Measurements from ENCODE around the gene CACYBP. TPM values are rescaled to one million over a fixed set of nuclear protein-coding genes. Genes with fewer than 3 reads are reported as not detected.

CACYBP gene
- total RNA-seq, 2 experiments from 2014 or later: 140 to 146 TPM

- no peak overlapping the region for H3K4me3 ChIP-seq (ENCODE audit: low read length)
- CTCF ChIA-PET: interaction anchor here (0.9 kb wide), 1 partner anchor 116 kb away, joined by 3 read pairs; no protein-coding TSS in a partner anchor
- no peak overlapping the region for H3K27ac ChIP-seq (ENCODE audit: low read depth in 1 of 2, low read length in 2 of 2)
These were observed 36.1 kb downstream of the CACYBP start for GRCh38 chr1:175035865-175036264.

GRCh38 chr1:175036476-175036875 is 36.7 kb downstream of the CACYBP start:
- DNase-seq (no peak), ATAC-seq (ENCODE audit: poor library complexity) (no peak)
- Histone ChIP-seq H3K4me3 (ENCODE audit: low read length) (no peak overlapping the region), H3K36me3 (ENCODE audit: insufficient read depth, low read length) (no peaks in the 10 kb centered on the region), H3K27me3 (ENCODE audit: control insufficient read depth in 1 of 2, insufficient read depth in 2 of 2, low read length in 2 of 2) (no peaks in the 10 kb centered on the region), H3K9me3 (ENCODE audit: control insufficient read depth in 1 of 2, insufficient read depth in 1 of 2, low read length in 2 of 2) (no peaks in the 10 kb centered on the region), H3K4me1 (ENCODE audit: insufficient read depth, low read length) (no peaks in the 10 kb centered on the region), H3K27ac (ENCODE audit: low read depth in 1 of 2, low read length in 2 of 2) (no peak overlapping the region)
- intact Hi-C loops (cut with DNase I, micrococcal nuclease): no loop called here
- CTCF ChIA-PET: interaction anchor here (0.9 kb wide), 1 partner anchor 116 kb away, joined by 3 read pairs; no protein-coding TSS in a partner anchor
- H3K36me3 Mint-ChIP-seq (ENCODE audit: low read depth): no peaks in the 10 kb centered on the region
- POLR2A ChIA-PET: interaction anchor here (1.2 kb wide), 1 partner anchor 13 kb away, joined by 3 read pairs; the partner anchor contains the start of gene MRPS14
- H3K4me3 Mint-ChIP-seq: no peak overlapping the region
- H3K27me3 Mint-ChIP-seq: no peaks in the 10 kb centered on the region
- no peak overlapping the region for H3K27ac Mint-ChIP-seq
- TF ChIP-seq CTCF (IDR thresholded peaks at IDR 0.05): no peak
- H3K9me3 Mint-ChIP-seq: no peaks in the 10 kb centered on the region
- H3K4me1 Mint-ChIP-seq (ENCODE audit: low read depth): no peaks in the 10 kb centered on the region

More at GRCh38 chr1:175035865-175036264, 36.1 kb downstream of the CACYBP start:
- Histone ChIP-seq H3K4me1 (ENCODE audit: insufficient read depth, low read length) (no peaks in the 10 kb centered on the region), H3K36me3 (ENCODE audit: insufficient read depth, low read length) (no peaks in the 10 kb centered on the region), H3K27me3 (ENCODE audit: control insufficient read depth in 1 of 2, insufficient read depth in 2 of 2, low read length in 2 of 2) (no peaks in the 10 kb centered on the region), H3K9me3 (ENCODE audit: control insufficient read depth in 1 of 2, insufficient read depth in 1 of 2, low read length in 2 of 2) (no peaks in the 10 kb centered on the region)
- Mint-ChIP-seq H3K36me3 (ENCODE audit: low read depth) (no peaks in the 10 kb centered on the region), H3K4me3 (no peak overlapping the region), H3K4me1 (ENCODE audit: low read depth) (no peaks in the 10 kb centered on the region), H3K27me3 (no peaks in the 10 kb centered on the region), H3K9me3 (no peaks in the 10 kb centered on the region), H3K27ac (no peak overlapping the region)
- no peak for TF ChIP-seq CTCF (IDR thresholded peaks at IDR 0.05)
- ATAC-seq (ENCODE audit: poor library complexity) (no peak), DNase-seq (no peak)
- POLR2A ChIA-PET: no interaction called here
- intact Hi-C loops (cut with DNase I, micrococcal nuclease): no loop called here

- TF ChIP-seq CTCF (IDR thresholded peaks at IDR 0.05): no peak
- POLR2A ChIA-PET: interaction anchor here (1.2 kb wide), 1 partner anchor 14 kb away, joined by 3 read pairs; the partner anchor contains the start of gene MRPS14
- H3K27me3 ChIP-seq (ENCODE audit: control insufficient read depth in 1 of 2, insufficient read depth in 2 of 2, low read length in 2 of 2): no peaks in the 10 kb centered on the region
These were observed 37.7 kb downstream of the CACYBP start for GRCh38 chr1:175037416-175037815.

More at GRCh38 chr1:175037416-175037815, 37.7 kb downstream of the CACYBP start:
- intact Hi-C loops (cut with DNase I, micrococcal nuclease): no loop called here
- Mint-ChIP-seq H3K4me1 (ENCODE audit: low read depth) (no peaks in the 10 kb centered on the region), H3K9me3 (no peaks in the 10 kb centered on the region), H3K4me3 (no peak overlapping the region), H3K27me3 (no peaks in the 10 kb centered on the region), H3K27ac (no peak overlapping the region), H3K36me3 (ENCODE audit: low read depth) (no peaks in the 10 kb centered on the region)
- H3K4me3 ChIP-seq (ENCODE audit: low read length): no peak overlapping the region
- no peaks in the 10 kb centered on the region for H3K4me1 ChIP-seq (ENCODE audit: insufficient read depth, low read length)
- H3K9me3 ChIP-seq (ENCODE audit: control insufficient read depth in 1 of 2, insufficient read depth in 1 of 2, low read length in 2 of 2): no peaks in the 10 kb centered on the region
- DNase-seq: no peak
- no peak overlapping the region for H3K27ac ChIP-seq (ENCODE audit: low read depth in 1 of 2, low read length in 2 of 2)
- no peak for ATAC-seq (ENCODE audit: poor library complexity)
- CTCF ChIA-PET: no interaction called here
- no peaks in the 10 kb centered on the region for H3K36me3 ChIP-seq (ENCODE audit: insufficient read depth, low read length)

All from CD4-positive, alpha-beta T cell (primary cell).